A549 (cell line): ENCODE data around the gene TBCEL. TPM values are rescaled to one million over a fixed set of nuclear protein-coding genes. Genes with fewer than 3 reads are reported as not detected.

ENCODE experiments used
- ATAC-seq, 2 experiments: fragments of 200-7000 bp in 1 of 2; fragments of >200 bp in 1 of 2; cut with Nextera tagmentation in 1 of 2; cut with Tn5 transposase in 1 of 2; 3 replicates each; pipeline versions ENCODE4 v1.8.0 to v1.9.1; 2018 to 2020; ENCODE audit warnings: mild to moderate bottlenecking in 1 of 2, moderate library complexity in 1 of 2
- CTCF ChIA-PET: fragments of 300-600 bp; sonication (Branson Sonifier 250); formaldehyde crosslinking; extraction: SDS; loops from one replicate; lab custom pipeline; 2021; ENCODE audit warnings: antibody characterized with exemption, inconsistent platforms; lab: Yijun Ruan, JAX
- POLR2A ChIA-PET: fragments of 350-600 bp; formaldehyde crosslinking; extraction: SDS; loops from one replicate; lab custom pipeline; 2021; ENCODE audit warnings: antibody characterized with exemption, inconsistent platforms; lab: Yijun Ruan, JAX
- DNase-seq, 2 experiments: peaks; one replicate each; pipeline versions ENCODE4 v3.0.0 to v3.0.0-alpha.2; 2011 to 2016; ENCODE audit warnings: low read depth in 1 of 2, low spot score in 1 of 2
- FAIRE-seq: peaks from 2 replicates; lab custom pipeline; 2011; peaks lifted over from hg19 to GRCh38; lab: Jason Lieb, UNC
- H3K27ac ChIP-seq, 2 experiments: fragments of >200 bp; sonication (Bioruptor Twin); formaldehyde crosslinking; 3 replicates each; pipeline ENCODE4 v1.5.1; 2016 to 2017
- H3K4me1 ChIP-seq: fragments of >200 bp; sonication (Bioruptor Twin); formaldehyde crosslinking; 3 replicates; pipeline ENCODE4 v1.6.1; 2016
- H3K4me2 ChIP-seq: fragments of >200 bp; sonication (Bioruptor Twin); formaldehyde crosslinking; 3 replicates; pipeline ENCODE4 v1.6.1; 2016
- H3K4me3 ChIP-seq: fragments of >200 bp; sonication (Bioruptor Twin); formaldehyde crosslinking; 3 replicates; pipeline ENCODE4 v1.5.1; 2016
- H3K9me3 ChIP-seq: fragments of >200 bp; sonication (Bioruptor Twin); formaldehyde crosslinking; 3 replicates; pipeline ENCODE4 v1.6.1; 2016
- BHLHE40 ChIP-seq: IDR thresholded peaks from 2 replicates; pipeline ENCODE4 v1.6.1; 2012; ENCODE audit warnings: low read depth, low read length, inconsistent platforms
- CBX8 ChIP-seq: fragments of 200-600 bp; sonication (generic); IDR thresholded peaks from 2 replicates; pipeline ENCODE4 v1.6.1; 2016
- CHD2 ChIP-seq: fragments of 150-350 bp; IDR thresholded peaks from 2 replicates; pipeline ENCODE4 v1.6.1; 2014; ENCODE audit warnings: low read length; ENCODE audit not compliant: partially characterized antibody
- CHD4 ChIP-seq: fragments of 200-600 bp; sonication (generic); IDR thresholded peaks from 2 replicates; pipeline ENCODE4 v1.6.1; 2016; ENCODE audit warnings: antibody characterized with exemption, mild to moderate bottlenecking, borderline replicate concordance
- E2F6 ChIP-seq: IDR thresholded peaks from 2 replicates; pipeline ENCODE4 v1.6.1; 2012; ENCODE audit warnings: low read depth, borderline replicate concordance
- ELK1 ChIP-seq: fragments of 150-350 bp; IDR thresholded peaks from 2 replicates; pipeline ENCODE4 v1.6.1; 2014; ENCODE audit warnings: low read depth, mild to moderate bottlenecking, low read length
- EP300 ChIP-seq, 2 experiments: fragments of >200 bp; sonication (Bioruptor Twin); formaldehyde crosslinking; IDR thresholded peaks; 2 replicates in 1 of 2; 3 replicates in 1 of 2; pipeline ENCODE4 v1.6.1; 2016 to 2017
- FOSB ChIP-seq: fragments of 250-450 bp; sonication (Bioruptor Pico); IDR thresholded peaks from 2 replicates; pipeline ENCODE4 v1.5.0; 2020; ENCODE audit warnings: mild to moderate bottlenecking, moderate library complexity
- FOXS1 ChIP-seq: fragments of 250-450 bp; sonication (Bioruptor Pico); IDR thresholded peaks from 2 replicates; pipeline ENCODE4 v1.5.0; 2020; ENCODE audit warnings: mild to moderate bottlenecking, moderate library complexity
- GATA3 ChIP-seq: IDR thresholded peaks from 2 replicates; pipeline ENCODE4 v1.6.1; 2012; ENCODE audit warnings: borderline replicate concordance
- HDAC2 ChIP-seq: fragments of 200-600 bp; sonication (generic); IDR thresholded peaks from 2 replicates; pipeline ENCODE4 v1.6.1; 2016
- HES2 ChIP-seq: fragments of >200 bp; sonication (Bioruptor Twin); formaldehyde crosslinking; IDR thresholded peaks from 2 replicates; pipeline ENCODE4 v1.6.1; 2016
- HEYL ChIP-seq: fragments of 250-450 bp; sonication (Bioruptor Pico); IDR thresholded peaks from 2 replicates; pipeline ENCODE4 v1.8.0; 2021; ENCODE audit warnings: mild to moderate bottlenecking, moderate library complexity
- HMGXB4 ChIP-seq: fragments of 250-450 bp; sonication (Bioruptor Pico); IDR thresholded peaks from 2 replicates; pipeline ENCODE4 v1.5.0; 2021; ENCODE audit warnings: mild to moderate bottlenecking, moderate library complexity, borderline replicate concordance
- HOXA7 ChIP-seq: fragments of 250-450 bp; sonication (Bioruptor Pico); IDR thresholded peaks from 2 replicates; pipeline ENCODE4 v1.5.0; 2020; ENCODE audit warnings: mild to moderate bottlenecking, moderate library complexity
- KDM5A ChIP-seq: fragments of 200-600 bp; sonication (generic); IDR thresholded peaks from 2 replicates; pipeline ENCODE4 v1.6.1; 2016; ENCODE audit warnings: antibody characterized with exemption, mild to moderate bottlenecking
- MAZ ChIP-seq: fragments of 150-350 bp; IDR thresholded peaks from 2 replicates; pipeline ENCODE4 v1.6.1; 2014; ENCODE audit warnings: antibody characterized with exemption, low read depth, low read length, borderline replicate concordance
- NFE2L2 ChIP-seq: fragments of 150-350 bp; conservative IDR thresholded peaks from 2 replicates; pipeline ENCODE4 v1.6.1; 2014; ENCODE audit warnings: low read length
- NPAS2 ChIP-seq: fragments of 250-450 bp; sonication (Bioruptor Pico); IDR thresholded peaks from 2 replicates; pipeline ENCODE4 v1.8.0; 2022; ENCODE audit warnings: mild to moderate bottlenecking, moderate library complexity, borderline replicate concordance
- POLR2A ChIP-seq: IDR thresholded peaks from 2 replicates; pipeline ENCODE4 v1.6.1; 2012; ENCODE audit warnings: mild to moderate bottlenecking, low read length
- RAD21 ChIP-seq, 2 experiments: fragments of >200 bp in 1 of 2; sonication (Bioruptor Twin) in 1 of 2; formaldehyde crosslinking in 1 of 2; IDR thresholded peaks in 1 of 2; conservative IDR thresholded peaks in 1 of 2; 2 replicates in 1 of 2; 3 replicates in 1 of 2; pipeline ENCODE4 v1.6.1; 2012 to 2018; ENCODE audit warnings: inconsistent platforms in 1 of 2
- RARB ChIP-seq: fragments of 250-450 bp; sonication (Bioruptor Pico); IDR thresholded peaks from 2 replicates; pipeline ENCODE4 v1.8.0; 2021; ENCODE audit warnings: mild to moderate bottlenecking, moderate library complexity
- SMC3 ChIP-seq: fragments of >200 bp; sonication (Bioruptor Twin); formaldehyde crosslinking; IDR thresholded peaks from 3 replicates; pipeline ENCODE4 v1.6.1; 2018; ENCODE audit warnings: inconsistent platforms
- TFCP2L1 ChIP-seq: fragments of 250-450 bp; sonication (Bioruptor Pico); IDR thresholded peaks from 2 replicates; pipeline ENCODE4 v1.5.0; 2021; ENCODE audit warnings: mild to moderate bottlenecking
- TP53 ChIP-seq: fragments of 250-450 bp; sonication (Bioruptor Pico); IDR thresholded peaks from 2 replicates; pipeline ENCODE4 v1.5.0; 2021; ENCODE audit warnings: mild to moderate bottlenecking, moderate library complexity
- ZC3H11A ChIP-seq: fragments of 450-650 bp; IDR thresholded peaks from 2 replicates; pipeline ENCODE4 v1.6.1; 2014; ENCODE audit warnings: antibody characterized with exemption, mild to moderate bottlenecking
- WGBS: methylation state at CpG from one replicate; pipeline ENCODE4 v1.1.6; 2017; ENCODE audit errors: missing lambda C conversion rate; 5-methylcytosine and 5-hydroxymethylcytosine counted together
- polyA plus RNA-seq, 4 experiments: library from polyadenylated mRNA; depleted of rRNA in 3 of 4; stranded (reverse); fragments of >200 nt; fragmentation: RNase III in 1 of 4; extraction: RNeasy Plus Mini Kit Qiagen cat#74134 plus additional on column Dnase treatment in 1 of 4; gene quantifications; 2 replicates in 3 of 4; 3 replicates in 1 of 4; pipeline ENCODE4 v1.2.3, GENCODE V29; 2011 to 2017
- TF ChIP-seq, protein P1 (sequence below): IDR thresholded peaks from 2 replicates; pipeline ENCODE4 v1.6.1; 2012
- TF ChIP-seq, protein P2 (sequence below): fragments of 200-600 bp; sonication (generic); IDR thresholded peaks from 2 replicates; pipeline ENCODE4 v1.6.1; 2016; ENCODE audit warnings: antibody characterized with exemption, mild to moderate bottlenecking, moderate library complexity

TBCEL gene
- polyA plus RNA-seq, 2 of the 4 experiments (the other 2 are of a cell fraction) = 5.9 to 11.9 TPM

DNA sequence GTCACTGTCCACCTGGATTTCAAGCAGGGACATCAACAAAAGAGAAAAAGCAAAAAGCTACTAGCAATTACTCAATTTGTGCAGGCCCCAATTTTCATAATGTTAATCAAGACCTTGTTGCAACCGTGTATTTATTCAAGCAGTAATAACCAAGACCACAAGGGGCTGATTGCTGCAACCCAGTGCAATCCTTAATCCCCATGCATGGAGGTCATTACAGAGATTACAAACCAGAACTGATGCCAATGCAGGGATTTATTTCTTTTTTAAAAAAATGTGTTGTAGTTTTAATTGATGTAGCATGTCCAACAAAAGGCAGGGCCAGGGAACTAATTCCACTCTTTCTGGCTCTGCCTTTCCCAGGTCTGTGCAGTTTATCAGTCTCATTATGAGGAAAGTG, 95.5 kb downstream of the TBCEL start (continued):
- TF ChIP-seq ELK1 (no peak), FOSB (CRISPR knock-in tag) (no peak), HOXA7 (CRISPR knock-in tag) (no peak), E2F6 (no peak), ZC3H11A (no peak), EP300 (IDR thresholded peaks at IDR 0.05) (no peak), KDM5A (no peak), HEYL (CRISPR knock-in tag) (no peak), HMGXB4 (CRISPR knock-in tag) (no peak)

DNA sequence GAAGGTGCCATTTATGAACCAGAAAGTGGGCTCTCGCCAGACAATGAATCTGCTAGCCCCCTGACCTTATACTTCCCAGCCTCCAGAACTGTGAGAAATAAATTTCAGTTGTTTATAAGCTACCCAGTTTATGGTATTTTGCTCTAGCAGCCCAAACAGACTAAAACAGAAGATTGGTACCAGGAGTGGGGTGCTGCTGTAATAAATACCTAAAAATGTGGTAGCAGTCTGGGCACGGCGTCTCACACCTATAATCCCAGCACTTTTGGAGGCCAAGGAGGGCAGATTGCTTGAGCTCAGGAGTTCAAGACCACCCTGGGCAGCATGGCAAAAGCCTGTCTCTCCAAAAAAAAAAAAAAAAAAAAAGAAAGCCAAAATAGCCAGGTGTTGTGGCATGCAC, 98.4 kb downstream of the TBCEL start:
- Histone ChIP-seq H3K4me3 (no peak overlapping the region), H3K4me1 (no peaks in the 10 kb centered on the region), H3K27ac (no peak overlapping the region), H3K4me2 (no peak overlapping the region), H3K9me3 (peaks cover 16% of the 10 kb centered on the region)
- FAIRE-seq (no peak), ATAC-seq (no peak), DNase-seq (no peak)
- ChIA-PET CTCF (interaction anchor here (1.2 to 1.6 kb wide), 2 partner anchors 11 to 611 kb away, joined by 3 to 4 read pairs; partner anchors contain the start of gene GRIK4), POLR2A (no interaction called here)
- WGBS = 2% methylated on average over 3 of the region's 3 CpGs
- no peak for TF ChIP-seq NFE2L2
- no peak for TF ChIP-seq CHD2
- no peak for TF ChIP-seq NPAS2 (CRISPR knock-in tag)
- no peak for TF ChIP-seq MAZ
- no peak for TF ChIP-seq TFCP2L1 (CRISPR knock-in tag)

- ChIA-PET CTCF (no interaction called here), POLR2A (no interaction called here)
- H3K27ac ChIP-seq = no peak overlapping the region
- no peak overlapping the region for H3K4me3 ChIP-seq
- H3K4me2 ChIP-seq = no peak overlapping the region
- WGBS = 31% methylated on average over 6 of the region's 6 CpGs
- no peak for DNase-seq
- ATAC-seq = no peak
- no peaks in the 10 kb centered on the region for H3K4me1 ChIP-seq
- peaks cover 16% of the 10 kb centered on the region for H3K9me3 ChIP-seq
- no peak for FAIRE-seq
- no peak for TF ChIP-seq EP300 (IDR thresholded peaks at IDR 0.05)
- no peak for TF ChIP-seq HES2
- TF ChIP-seq TP53 (CRISPR knock-in tag) = no peak
- TF ChIP-seq POLR2A = no peak
- no peak for TF ChIP-seq HMGXB4 (CRISPR knock-in tag)
- no peak for TF ChIP-seq GATA3
- TF ChIP-seq, protein P1, sequence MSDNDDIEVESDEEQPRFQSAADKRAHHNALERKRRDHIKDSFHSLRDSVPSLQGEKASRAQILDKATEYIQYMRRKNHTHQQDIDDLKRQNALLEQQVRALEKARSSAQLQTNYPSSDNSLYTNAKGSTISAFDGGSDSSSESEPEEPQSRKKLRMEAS = no peak
- no peak for TF ChIP-seq RAD21 (conservative IDR thresholded peaks at IDR 0.05 in 1 of 2, IDR thresholded peaks at IDR 0.05 in 1 of 2)
- no peak for TF ChIP-seq BHLHE40
- no peak for TF ChIP-seq KDM5A
- TF ChIP-seq CBX8 = no peak
- TF ChIP-seq RARB (CRISPR knock-in tag) = no peak
- TF ChIP-seq CHD4 = no peak
- no peak for TF ChIP-seq FOXS1 (CRISPR knock-in tag)
- no peak for TF ChIP-seq SMC3
- TF ChIP-seq, protein P2, sequence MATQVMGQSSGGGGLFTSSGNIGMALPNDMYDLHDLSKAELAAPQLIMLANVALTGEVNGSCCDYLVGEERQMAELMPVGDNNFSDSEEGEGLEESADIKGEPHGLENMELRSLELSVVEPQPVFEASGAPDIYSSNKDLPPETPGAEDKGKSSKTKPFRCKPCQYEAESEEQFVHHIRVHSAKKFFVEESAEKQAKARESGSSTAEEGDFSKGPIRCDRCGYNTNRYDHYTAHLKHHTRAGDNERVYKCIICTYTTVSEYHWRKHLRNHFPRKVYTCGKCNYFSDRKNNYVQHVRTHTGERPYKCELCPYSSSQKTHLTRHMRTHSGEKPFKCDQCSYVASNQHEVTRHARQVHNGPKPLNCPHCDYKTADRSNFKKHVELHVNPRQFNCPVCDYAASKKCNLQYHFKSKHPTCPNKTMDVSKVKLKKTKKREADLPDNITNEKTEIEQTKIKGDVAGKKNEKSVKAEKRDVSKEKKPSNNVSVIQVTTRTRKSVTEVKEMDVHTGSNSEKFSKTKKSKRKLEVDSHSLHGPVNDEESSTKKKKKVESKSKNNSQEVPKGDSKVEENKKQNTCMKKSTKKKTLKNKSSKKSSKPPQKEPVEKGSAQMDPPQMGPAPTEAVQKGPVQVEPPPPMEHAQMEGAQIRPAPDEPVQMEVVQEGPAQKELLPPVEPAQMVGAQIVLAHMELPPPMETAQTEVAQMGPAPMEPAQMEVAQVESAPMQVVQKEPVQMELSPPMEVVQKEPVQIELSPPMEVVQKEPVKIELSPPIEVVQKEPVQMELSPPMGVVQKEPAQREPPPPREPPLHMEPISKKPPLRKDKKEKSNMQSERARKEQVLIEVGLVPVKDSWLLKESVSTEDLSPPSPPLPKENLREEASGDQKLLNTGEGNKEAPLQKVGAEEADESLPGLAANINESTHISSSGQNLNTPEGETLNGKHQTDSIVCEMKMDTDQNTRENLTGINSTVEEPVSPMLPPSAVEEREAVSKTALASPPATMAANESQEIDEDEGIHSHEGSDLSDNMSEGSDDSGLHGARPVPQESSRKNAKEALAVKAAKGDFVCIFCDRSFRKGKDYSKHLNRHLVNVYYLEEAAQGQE = no peak
- no peak for TF ChIP-seq HDAC2
Observed at GRCh38 chr11:121123496-121124069, 99.7 kb downstream of the TBCEL start.
